Urinary bladder (tissue), 4 donors: Measurements from ENCODE around the gene PIK3AP1. TPM values are rescaled to one million over a fixed set of nuclear protein-coding genes. Genes with fewer than 3 reads are reported as not detected.
"Not testable (repeated sequence)": the region's sequence is repeated elsewhere in the genome, so short reads cannot be mapped to it uniquely, and the experiment has no call there.

Source experiments
- DNase-seq: peaks from one replicate; pipeline ENCODE4 v3.0.0-alpha.2; 2015; ENCODE audit errors: extremely low spot score
- H3K27ac ChIP-seq: one replicate; pipeline ENCODE4 v1.5.1; 2013; ENCODE audit warnings: low read depth, mild to moderate bottlenecking, moderate library complexity
- H3K36me3 ChIP-seq: one replicate; pipeline ENCODE4 v1.6.1; 2013; ENCODE audit warnings: mild to moderate bottlenecking, moderate library complexity; ENCODE audit not compliant: insufficient read depth
- H3K4me1 ChIP-seq: one replicate; pipeline ENCODE4 v1.6.1; 2013; ENCODE audit warnings: mild to moderate bottlenecking, moderate library complexity; ENCODE audit not compliant: insufficient read depth
- H3K4me3 ChIP-seq: one replicate; pipeline ENCODE4 v1.5.1; 2013; ENCODE audit warnings: low read depth, low read length
- WGBS: extraction: QIAGEN DNeasy Blood & Tissue Kit; methylation state at CpG from one replicate; pipeline ENCODE4 v1.1.7; 2013; 5-methylcytosine and 5-hydroxymethylcytosine counted together
- polyA plus RNA-seq: library from polyadenylated mRNA; stranded (reverse); fragments of 200-250 nt; gene quantifications from one replicate; pipeline ENCODE4 v1.2.3, GENCODE V29; 2013
- total RNA-seq: library from RNA; depleted of rRNA; stranded (reverse); fragments of >200 nt; gene quantifications from one replicate; pipeline ENCODE4 v1.2.3, GENCODE V29; 2014
- donor health status: healthy with polysubstance abuse.
- donor health status: healthy.

Gene PIK3AP1
- total and polyA plus RNA-seq, 2 donors = 3.7 to 6.6 TPM

- Histone ChIP-seq H3K36me3 (no peaks in the 10 kb centered on the region), H3K4me3 (no peak overlapping the region), H3K27ac (no peak overlapping the region), H3K4me1 (no peaks in the 10 kb centered on the region)
- DNase-seq = no peak
- WGBS = 59% methylated on average over 4 of the region's 4 CpGs
These were observed 35.5 kb downstream of the PIK3AP1 start for GRCh38 chr10:96684826-96685225.

- no peak overlapping the region for H3K4me3 ChIP-seq
- H3K27ac ChIP-seq = no peak overlapping the region
- no peaks in the 10 kb centered on the region for H3K36me3 ChIP-seq
- WGBS = 79% methylated on average over 2 of the region's 2 CpGs
- H3K4me1 ChIP-seq = no peaks in the 10 kb centered on the region
- no peak for DNase-seq
These were observed 36.6 kb downstream of the PIK3AP1 start for GRCh38 chr10:96683710-96684109.

GRCh38 chr10:96683065-96683464, 37.2 kb downstream of the PIK3AP1 start:
- 81% methylated on average over 2 of the region's 2 CpGs for WGBS
- Histone ChIP-seq H3K27ac (no peak overlapping the region), H3K4me1 (no peaks in the 10 kb centered on the region), H3K4me3 (no peak overlapping the region), H3K36me3 (no peaks in the 10 kb centered on the region)
- no peak for DNase-seq

- H3K4me1 ChIP-seq = no peaks in the 10 kb centered on the region
- no peak for DNase-seq
- 73% methylated on average over 3 of the region's 3 CpGs for WGBS
- no peak overlapping the region for H3K4me3 ChIP-seq
- no peak overlapping the region for H3K27ac ChIP-seq
- H3K36me3 ChIP-seq = no peaks in the 10 kb centered on the region
These were observed 38.8 kb downstream of the PIK3AP1 start for GRCh38 chr10:96681524-96681923.

GRCh38 chr10:96680463-96680862, 39.9 kb downstream of the PIK3AP1 start:
- H3K27ac ChIP-seq, H3K4me3 ChIP-seq, DNase-seq: not testable (repeated sequence)

GRCh38 chr10:96678725-96679124, 41.6 kb downstream of the PIK3AP1 start:
- H3K36me3 ChIP-seq = no peaks in the 10 kb centered on the region
- H3K4me1 ChIP-seq = no peaks in the 10 kb centered on the region
- WGBS = 87% methylated on average over 1 of the region's 1 CpG
- H3K27ac ChIP-seq = no peak overlapping the region
- H3K4me3 ChIP-seq = no peak overlapping the region
- DNase-seq = no peak

More at GRCh38 chr10:96680463-96680862, 39.9 kb downstream of the PIK3AP1 start:
- 77% methylated on average over 1 of the region's 1 CpG for WGBS
- not testable (repeated sequence) for H3K4me1 ChIP-seq, H3K36me3 ChIP-seq

GRCh38 chr10:96676272-96677112, 43.8 kb downstream of the PIK3AP1 start:
- Histone ChIP-seq H3K4me1 (no peaks in the 10 kb centered on the region), H3K36me3 (no peaks in the 10 kb centered on the region), H3K27ac (no peak overlapping the region), H3K4me3 (no peak overlapping the region)
- 86% methylated on average over 10 of the region's 10 CpGs for WGBS
- no peak for DNase-seq

GRCh38 chr10:96675846-96676245, 44.5 kb downstream of the PIK3AP1 start:
- H3K4me3 ChIP-seq = no peak overlapping the region
- H3K27ac ChIP-seq = no peak overlapping the region
- H3K4me1 ChIP-seq = no peaks in the 10 kb centered on the region
- H3K36me3 ChIP-seq = no peaks in the 10 kb centered on the region
- WGBS = 95% methylated on average over 3 of the region's 3 CpGs
- DNase-seq = no peak

- Histone ChIP-seq H3K4me3 (no peak overlapping the region), H3K36me3 (no peaks in the 10 kb centered on the region), H3K4me1 (no peaks in the 10 kb centered on the region), H3K27ac (peak overlapping the region; percentile 48)
- WGBS = 37% methylated on average over 11 of the region's 11 CpGs
- peak; percentile 32 for DNase-seq
These were observed 46.8 kb downstream of the PIK3AP1 start for GRCh38 chr10:96673318-96674099.

GRCh38 chr10:96672481-96673175, 47.7 kb downstream of the PIK3AP1 start:
- no peak for DNase-seq
- H3K36me3 ChIP-seq = no peaks in the 10 kb centered on the region
- 88% methylated on average over 4 of the region's 4 CpGs for WGBS
- H3K4me1 ChIP-seq = no peaks in the 10 kb centered on the region
- H3K27ac ChIP-seq = no peak overlapping the region
- no peak overlapping the region for H3K4me3 ChIP-seq

GRCh38 chr10:96671211-96671890, 49.0 kb downstream of the PIK3AP1 start:
- H3K36me3 ChIP-seq = no peaks in the 10 kb centered on the region
- no peak overlapping the region for H3K27ac ChIP-seq
- DNase-seq = no peak
- H3K4me3 ChIP-seq = no peak overlapping the region
- 89% methylated on average over 4 of the region's 4 CpGs for WGBS
- no peaks in the 10 kb centered on the region for H3K4me1 ChIP-seq

GRCh38 chr10:96670786-96671185, 49.5 kb downstream of the PIK3AP1 start:
- 39% methylated on average over 4 of the region's 4 CpGs for WGBS
- no peak for DNase-seq
- H3K4me3 ChIP-seq = no peak overlapping the region
- no peaks in the 10 kb centered on the region for H3K36me3 ChIP-seq
- H3K4me1 ChIP-seq = no peaks in the 10 kb centered on the region
- H3K27ac ChIP-seq = no peak overlapping the region

- H3K36me3 ChIP-seq = no peaks in the 10 kb centered on the region
- no peak overlapping the region for H3K4me3 ChIP-seq
- H3K4me1 ChIP-seq = no peaks in the 10 kb centered on the region
- DNase-seq = no peak
- WGBS = 84% methylated on average over 3 of the region's 3 CpGs
- H3K27ac ChIP-seq = no peak overlapping the region
These were observed 52.9 kb downstream of the PIK3AP1 start for GRCh38 chr10:96667401-96667800.
